Memory B cell (primary cell): ENCODE data around the gene PRKAG2.

Experiments used
- ATAC-seq: fragments of 150-1000 bp; cut with Tn5 transposase; 2 replicates; pipeline ENCODE4 v1.10.0; 2021; ENCODE audit warnings: low read depth, mild to moderate bottlenecking, moderate library complexity
- DNase-seq, 2 donors: peaks; one replicate each; pipeline ENCODE4 v3.0.0; 2022; ENCODE audit warnings: low spot score in 2 of 2
- H3K27ac Mint-ChIP-seq: one replicate; pipeline ENCODE4 v1.8.0; 2022; ENCODE audit warnings: mild to moderate bottlenecking, moderate library complexity, mixed read lengths
- H3K27me3 Mint-ChIP-seq: one replicate; pipeline ENCODE4 v1.8.0; 2022; ENCODE audit warnings: mixed read lengths
- H3K36me3 Mint-ChIP-seq: one replicate; pipeline ENCODE4 v1.8.0; 2022; ENCODE audit warnings: mild to moderate bottlenecking, mixed read lengths
- H3K4me1 Mint-ChIP-seq: one replicate; pipeline ENCODE4 v1.8.0; 2022; ENCODE audit warnings: mixed read lengths
- H3K4me3 Mint-ChIP-seq: one replicate; pipeline ENCODE4 v1.8.0; 2022; ENCODE audit warnings: mild to moderate bottlenecking, moderate library complexity, mixed read lengths
- H3K9me3 Mint-ChIP-seq: one replicate; pipeline ENCODE4 v1.8.0; 2022; ENCODE audit warnings: mixed read lengths

The PRKAG2 gene

GRCh38 chr7:151710646-151711434 lies 166.1 kb downstream of the PRKAG2 start:
- Mint-ChIP-seq H3K36me3 (peaks cover 21% of the 10 kb centered on the region), H3K27me3 (no peaks in the 10 kb centered on the region), H3K4me1 (peaks cover 25% of the 10 kb centered on the region), H3K9me3 (no peaks in the 10 kb centered on the region), H3K27ac (peak overlapping the region; percentile 56), H3K4me3 (no peak overlapping the region)
- ATAC-seq (no peak), DNase-seq (no peak)

DNA sequence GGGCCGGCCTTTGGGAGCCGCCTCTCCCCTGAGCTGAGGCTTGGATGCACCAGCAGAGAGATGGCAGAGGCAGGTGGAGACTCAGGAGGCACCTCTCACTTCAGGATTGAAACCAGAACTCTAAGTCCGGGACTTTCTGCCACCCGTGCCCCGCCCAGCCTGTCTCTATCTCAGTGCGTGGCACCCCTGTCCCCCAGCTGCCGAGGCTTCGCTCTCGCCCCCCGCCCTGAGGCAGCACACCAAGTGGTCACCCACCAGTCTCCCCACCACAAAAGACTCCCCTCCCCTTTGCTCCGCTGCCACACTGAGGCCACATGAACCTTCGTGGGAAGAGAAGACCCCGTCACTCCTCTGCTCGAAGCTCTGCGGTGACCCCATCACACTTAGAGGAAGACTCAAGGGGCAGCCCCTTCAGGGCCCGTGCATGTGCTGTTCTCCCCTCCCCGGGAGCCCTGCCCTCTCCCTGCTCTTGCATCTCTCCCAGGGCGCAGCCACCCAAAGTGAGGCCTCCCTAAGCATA lies 166.7 kb downstream of the PRKAG2 start:
- Mint-ChIP-seq H3K27me3 (no peaks in the 10 kb centered on the region), H3K4me3 (no peak overlapping the region), H3K9me3 (no peaks in the 10 kb centered on the region), H3K36me3 (peaks cover 19% of the 10 kb centered on the region), H3K27ac (peak overlapping the region; percentile 56), H3K4me1 (peaks cover 25% of the 10 kb centered on the region)
- DNase-seq: no peak
- ATAC-seq: no peak

GRCh38 chr7:151709141-151710038 lies 167.5 kb downstream of the PRKAG2 start:
- Mint-ChIP-seq H3K27me3 (no peaks in the 10 kb centered on the region), H3K4me1 (peaks cover 25% of the 10 kb centered on the region), H3K4me3 (no peak overlapping the region), H3K27ac (no peak overlapping the region), H3K36me3 (peaks cover 19% of the 10 kb centered on the region), H3K9me3 (no peaks in the 10 kb centered on the region)
- ATAC-seq: no peak
- no peak for DNase-seq

GRCh38 chr7:151708610-151709009 lies 168.3 kb downstream of the PRKAG2 start:
- DNase-seq: no peak
- Mint-ChIP-seq H3K9me3 (no peaks in the 10 kb centered on the region), H3K4me3 (no peak overlapping the region), H3K27me3 (no peaks in the 10 kb centered on the region), H3K27ac (no peak overlapping the region), H3K4me1 (peaks cover 20% of the 10 kb centered on the region), H3K36me3 (peaks cover 19% of the 10 kb centered on the region)
- ATAC-seq: no peak

DNA sequence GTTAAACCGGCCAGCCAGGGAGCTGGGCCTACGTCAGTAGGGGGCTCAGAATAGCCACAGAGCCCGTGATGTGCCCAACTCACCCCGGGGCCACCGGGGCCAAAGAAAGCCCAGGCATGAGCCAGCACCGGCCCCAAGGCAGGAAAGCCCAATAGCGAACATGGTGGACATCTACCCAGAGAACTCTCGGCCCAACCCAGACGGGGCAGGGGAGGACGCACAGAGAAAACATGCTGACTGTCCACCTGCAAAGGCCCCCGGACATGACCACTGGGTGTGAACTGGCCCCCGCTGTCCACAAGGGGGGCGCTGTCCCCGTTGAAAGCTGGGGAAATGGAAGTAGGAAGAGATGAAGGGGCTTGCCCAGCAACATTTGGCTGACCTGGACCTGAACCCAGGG lies 169.2 kb downstream of the PRKAG2 start:
- Mint-ChIP-seq H3K4me1 (peaks cover 18% of the 10 kb centered on the region), H3K36me3 (peaks cover 19% of the 10 kb centered on the region), H3K4me3 (no peak overlapping the region), H3K27me3 (no peaks in the 10 kb centered on the region), H3K27ac (no peak overlapping the region), H3K9me3 (no peaks in the 10 kb centered on the region)
- DNase-seq (no peak), ATAC-seq (no peak)

DNA sequence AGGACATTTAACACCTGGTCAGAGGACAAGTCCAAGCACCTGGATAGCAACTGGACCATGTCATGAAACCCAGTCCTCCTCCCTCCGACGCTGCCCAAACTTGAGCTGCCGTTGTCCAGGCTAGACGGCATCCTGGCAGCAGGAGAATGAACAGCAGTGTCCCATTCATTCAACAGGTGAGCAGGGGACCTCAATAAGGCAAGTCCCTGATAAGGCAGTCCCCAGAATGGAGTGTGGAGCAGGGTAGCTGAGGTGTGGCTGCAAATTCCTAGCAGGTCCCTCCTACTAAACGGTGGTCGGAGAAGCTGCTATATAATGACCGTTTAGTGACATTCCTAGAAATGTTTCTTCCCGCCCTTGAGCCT lies 169.8 kb downstream of the PRKAG2 start:
- no peaks in the 10 kb centered on the region for H3K27me3 Mint-ChIP-seq
- H3K27ac Mint-ChIP-seq: no peak overlapping the region
- H3K9me3 Mint-ChIP-seq: no peaks in the 10 kb centered on the region
- H3K4me1 Mint-ChIP-seq: peaks cover 11% of the 10 kb centered on the region
- no peak overlapping the region for H3K4me3 Mint-ChIP-seq
- no peak for DNase-seq
- ATAC-seq: no peak
- H3K36me3 Mint-ChIP-seq: peaks cover 17% of the 10 kb centered on the region

- H3K9me3 Mint-ChIP-seq: no peaks in the 10 kb centered on the region
- H3K4me1 Mint-ChIP-seq: peaks cover 10% of the 10 kb centered on the region
- H3K36me3 Mint-ChIP-seq: peaks cover 16% of the 10 kb centered on the region
- H3K27ac Mint-ChIP-seq: no peak overlapping the region
- H3K27me3 Mint-ChIP-seq: no peaks in the 10 kb centered on the region
- H3K4me3 Mint-ChIP-seq: no peak overlapping the region
- DNase-seq (no peak), ATAC-seq (no peak)
Observed at GRCh38 chr7:151706277-151707104, 170.4 kb downstream of the PRKAG2 start.

- DNase-seq (no peak), ATAC-seq (no peak)
- Mint-ChIP-seq H3K36me3 (peaks cover 19% of the 10 kb centered on the region), H3K27me3 (no peaks in the 10 kb centered on the region), H3K4me1 (peaks cover 12% of the 10 kb centered on the region), H3K27ac (no peak overlapping the region), H3K4me3 (no peak overlapping the region), H3K9me3 (no peaks in the 10 kb centered on the region)
Observed at GRCh38 chr7:151705636-151706276, 171.2 kb downstream of the PRKAG2 start.

GRCh38 chr7:151704960-151705635 lies 171.8 kb downstream of the PRKAG2 start:
- H3K4me1 Mint-ChIP-seq: peaks cover 9% of the 10 kb centered on the region
- no peak overlapping the region for H3K27ac Mint-ChIP-seq
- H3K36me3 Mint-ChIP-seq: peaks cover 16% of the 10 kb centered on the region
- H3K9me3 Mint-ChIP-seq: no peaks in the 10 kb centered on the region
- no peaks in the 10 kb centered on the region for H3K27me3 Mint-ChIP-seq
- ATAC-seq (no peak), DNase-seq (no peak)
- H3K4me3 Mint-ChIP-seq: no peak overlapping the region

GRCh38 chr7:151704299-151704959 lies 172.5 kb downstream of the PRKAG2 start:
- Mint-ChIP-seq H3K9me3 (no peaks in the 10 kb centered on the region), H3K4me1 (peaks cover 12% of the 10 kb centered on the region), H3K27me3 (no peaks in the 10 kb centered on the region), H3K36me3 (peaks cover 19% of the 10 kb centered on the region), H3K4me3 (no peak overlapping the region), H3K27ac (no peak overlapping the region)
- DNase-seq: no peak
- no peak for ATAC-seq

DNA sequence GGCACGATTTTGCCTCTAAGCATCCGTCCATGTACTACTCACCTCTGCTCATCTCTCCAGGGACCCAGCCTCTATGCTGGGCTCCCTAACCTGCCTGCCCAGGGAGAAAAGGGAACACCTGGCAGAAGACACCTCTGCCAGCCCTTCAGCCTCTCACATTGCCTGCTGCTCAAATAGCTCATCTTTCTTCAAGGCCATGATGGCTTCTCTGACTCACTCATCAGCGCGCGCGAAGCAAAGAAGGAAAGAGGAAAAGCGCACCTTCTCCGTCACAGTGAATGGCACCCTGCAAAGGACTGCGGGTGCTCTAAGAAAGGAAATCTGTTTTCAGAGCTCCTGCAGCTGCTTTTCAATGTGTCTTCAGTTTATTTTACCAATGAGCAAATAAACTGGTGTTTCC lies 174.0 kb downstream of the PRKAG2 start:
- ATAC-seq: no peak
- Mint-ChIP-seq H3K4me3 (no peak overlapping the region), H3K27ac (no peak overlapping the region), H3K36me3 (peaks cover 18% of the 10 kb centered on the region), H3K27me3 (no peaks in the 10 kb centered on the region), H3K9me3 (no peaks in the 10 kb centered on the region), H3K4me1 (peaks cover 17% of the 10 kb centered on the region)
- DNase-seq: no peak

GRCh38 chr7:151700586-151701165 lies 176.2 kb downstream of the PRKAG2 start:
- Mint-ChIP-seq H3K4me1 (peaks cover 17% of the 10 kb centered on the region), H3K27me3 (no peaks in the 10 kb centered on the region), H3K36me3 (peaks cover 18% of the 10 kb centered on the region), H3K4me3 (no peak overlapping the region), H3K9me3 (no peaks in the 10 kb centered on the region), H3K27ac (no peak overlapping the region)
- ATAC-seq (no peak), DNase-seq (no peak)
